SK-N-SH treated with all-trans-retinoic acid at 6 μM for 48 hours (cell line): ENCODE data around the gene TUBGCP2.

Experiments
- ATAC-seq: fragments of 200-7000 bp; cut with Tn5 transposase; 3 replicates; pipeline ENCODE4 v1.9.1; 2020; ENCODE audit warnings: mild to moderate bottlenecking, moderate library complexity
- ARNTL ChIP-seq: fragments of 450-650 bp; formaldehyde crosslinking; IDR thresholded peaks from 2 replicates; pipeline ENCODE4 v1.5.0; 2020; ENCODE audit warnings: low read depth, mild to moderate bottlenecking, moderate library complexity, borderline replicate concordance
- BACH2 ChIP-seq: fragments of 250-450 bp; sonication (Bioruptor Pico); IDR thresholded peaks from 2 replicates; pipeline ENCODE4 v1.9.0; 2021; ENCODE audit warnings: mild to moderate bottlenecking, borderline replicate concordance
- CREB5 ChIP-seq: fragments of 250-450 bp; sonication (Bioruptor Pico); IDR thresholded peaks from 2 replicates; pipeline ENCODE4 v1.5.1; 2020; ENCODE audit warnings: low read depth, mild to moderate bottlenecking, moderate library complexity
- CSDC2 ChIP-seq: fragments of 250-450 bp; sonication (Bioruptor Pico); IDR thresholded peaks from 2 replicates; pipeline ENCODE4 v1.5.0; 2020; ENCODE audit warnings: mild to moderate bottlenecking, moderate library complexity
- ESRRG ChIP-seq: fragments of 250-450 bp; sonication (Bioruptor Pico); IDR thresholded peaks from 2 replicates; pipeline ENCODE4 v1.6.1; 2021; ENCODE audit warnings: mild to moderate bottlenecking
- GLIS3 ChIP-seq: fragments of 250-450 bp; sonication (Bioruptor Pico); IDR thresholded peaks from 2 replicates; pipeline ENCODE4 v1.5.0; 2020; ENCODE audit warnings: mild to moderate bottlenecking, moderate library complexity
- ISL1 ChIP-seq: fragments of 250-450 bp; sonication (Bioruptor Pico); IDR thresholded peaks from 2 replicates; pipeline ENCODE4 v2.1.2; 2022; ENCODE audit warnings: mild to moderate bottlenecking, moderate library complexity
- OSR1 ChIP-seq: fragments of 250-450 bp; sonication (Bioruptor Pico); IDR thresholded peaks from 2 replicates; pipeline ENCODE4 v1.8.0; 2022; ENCODE audit warnings: moderate library complexity, mild to moderate bottlenecking, inconsistent platforms
- PATZ1 ChIP-seq: fragments of 250-450 bp; sonication (Bioruptor Pico); IDR thresholded peaks from 2 replicates; pipeline ENCODE4 v1.8.0; 2020; ENCODE audit warnings: mild to moderate bottlenecking, moderate library complexity, borderline replicate concordance
- POU6F1 ChIP-seq: fragments of 250-450 bp; sonication (Bioruptor Pico); IDR thresholded peaks from 2 replicates; pipeline ENCODE4 v1.8.0; 2021; ENCODE audit warnings: low read depth, mild to moderate bottlenecking, moderate library complexity, borderline replicate concordance
- PPARA ChIP-seq: fragments of 250-450 bp; sonication (Bioruptor Pico); IDR thresholded peaks from 2 replicates; pipeline ENCODE4 v1.5.0; 2020; ENCODE audit warnings: mild to moderate bottlenecking, borderline replicate concordance
- RARB ChIP-seq: fragments of 250-450 bp; sonication (Bioruptor Pico); IDR thresholded peaks from 2 replicates; pipeline ENCODE4 v1.8.0; 2021; ENCODE audit warnings: mild to moderate bottlenecking, moderate library complexity
- TCF4 ChIP-seq: fragments of 250-450 bp; sonication (Bioruptor Pico); IDR thresholded peaks from 2 replicates; pipeline ENCODE4 v1.8.0; 2021; ENCODE audit warnings: mild to moderate bottlenecking, moderate library complexity, borderline replicate concordance
- TOX ChIP-seq: fragments of 250-450 bp; sonication (Bioruptor Pico); IDR thresholded peaks from 2 replicates; pipeline ENCODE4 v1.8.0; 2021; ENCODE audit warnings: mild to moderate bottlenecking, moderate library complexity, borderline replicate concordance
- TSHZ2 ChIP-seq: fragments of 250-450 bp; sonication (Bioruptor Pico); IDR thresholded peaks from 2 replicates; pipeline ENCODE4 v1.5.0; 2020; ENCODE audit warnings: mild to moderate bottlenecking, moderate library complexity
- ZC3H10 ChIP-seq: fragments of 250-450 bp; sonication (Bioruptor Pico); IDR thresholded peaks from 2 replicates; pipeline ENCODE4 v1.5.1; 2021; ENCODE audit warnings: mild to moderate bottlenecking, moderate library complexity
- ZFP3 ChIP-seq: fragments of 250-450 bp; sonication (Bioruptor Pico); IDR thresholded peaks from 2 replicates; pipeline ENCODE4 v1.5.0; 2020; ENCODE audit warnings: mild to moderate bottlenecking, moderate library complexity
- ZFP30 ChIP-seq: fragments of 450-650 bp; formaldehyde crosslinking; IDR thresholded peaks from 2 replicates; pipeline ENCODE4 v1.5.0; 2022; ENCODE audit warnings: mild to moderate bottlenecking, moderate library complexity
- ZNF565 ChIP-seq: fragments of 450-650 bp; formaldehyde crosslinking; conservative IDR thresholded peaks from 2 replicates; pipeline ENCODE4 v1.5.0; 2020; ENCODE audit warnings: low read depth, mild to moderate bottlenecking, moderate library complexity
- ZNF70 ChIP-seq: fragments of 450-650 bp; formaldehyde crosslinking; IDR thresholded peaks from 2 replicates; pipeline ENCODE4 v1.5.0; 2020; ENCODE audit warnings: mild to moderate bottlenecking, moderate library complexity
- ZNF8 ChIP-seq: fragments of 450-650 bp; formaldehyde crosslinking; IDR thresholded peaks from 2 replicates; pipeline ENCODE4 v1.5.0; 2020; ENCODE audit warnings: mild to moderate bottlenecking, moderate library complexity

TUBGCP2 gene

GRCh38 chr10:133248334-133248715 is 60.3 kb downstream of the TUBGCP2 start:
- no peak for ATAC-seq
- no peak for TF ChIP-seq TCF4 (CRISPR knock-in tag)
- TF ChIP-seq ZFP30 (CRISPR knock-in tag) = no peak
- TF ChIP-seq ZNF8 = no peak
- no peak for TF ChIP-seq ZFP3 (CRISPR knock-in tag)
- no peak for TF ChIP-seq PATZ1
- no peak for TF ChIP-seq RARB (CRISPR knock-in tag)
- TF ChIP-seq POU6F1 (CRISPR knock-in tag) = no peak
- no peak for TF ChIP-seq ISL1
- TF ChIP-seq ARNTL (CRISPR knock-in tag) = no peak
- TF ChIP-seq ZNF565 (CRISPR knock-in tag) = no peak
- no peak for TF ChIP-seq CSDC2 (CRISPR knock-in tag)
- no peak for TF ChIP-seq OSR1 (CRISPR knock-in tag)
- no peak for TF ChIP-seq PPARA (CRISPR knock-in tag)
- no peak for TF ChIP-seq ZNF70 (CRISPR knock-in tag)
- no peak for TF ChIP-seq GLIS3
- TF ChIP-seq BACH2 (CRISPR knock-in tag) = no peak
- TF ChIP-seq ZC3H10 (CRISPR knock-in tag) = no peak
- no peak for TF ChIP-seq ESRRG

GRCh38 chr10:133247681-133248333 is 60.9 kb downstream of the TUBGCP2 start:
- no peak for ATAC-seq
- TF ChIP-seq OSR1 (CRISPR knock-in tag) (no peak), ZFP3 (CRISPR knock-in tag) (no peak), TSHZ2 (CRISPR knock-in tag) (no peak), ARNTL (CRISPR knock-in tag) (no peak), BACH2 (CRISPR knock-in tag) (no peak), CREB5 (no peak)

GRCh38 chr10:133246236-133246626 is 62.4 kb downstream of the TUBGCP2 start:
- no peak for TF ChIP-seq PPARA (CRISPR knock-in tag)
- no peak for TF ChIP-seq GLIS3
- TF ChIP-seq TOX = no peak
- no peak for TF ChIP-seq ZNF70 (CRISPR knock-in tag)
- no peak for TF ChIP-seq PATZ1
- TF ChIP-seq ZC3H10 (CRISPR knock-in tag) = no peak
- TF ChIP-seq CSDC2 (CRISPR knock-in tag) = no peak
- TF ChIP-seq ZFP3 (CRISPR knock-in tag) = no peak
- TF ChIP-seq RARB (CRISPR knock-in tag) = no peak
- TF ChIP-seq OSR1 (CRISPR knock-in tag) = no peak
- TF ChIP-seq POU6F1 (CRISPR knock-in tag) = no peak
- no peak for ATAC-seq
